Measurements from ENCODE around the gene KCNQ5.

Gene KCNQ5

GRCh38 chr6:73028124-73028766 is 406.4 kb downstream of the KCNQ5 start:
- H3K27me3 ChIP-seq (ENCODE audit: control insufficient read depth in 3 of 3, insufficient read depth in 3 of 3, low read depth in 1 of 3, low read length in 3 of 3): no peaks in the 10 kb centered on the region
- no peak overlapping the region for H3K18ac ChIP-seq (ENCODE audit: low read length)
- no peak overlapping the region for H3K27ac ChIP-seq (replicated peaks; ENCODE audit: low read length)
- no peak overlapping the region for H3K4ac ChIP-seq (ENCODE audit: low read length)
- no peak overlapping the region for H3K23ac ChIP-seq (ENCODE audit: low read depth, low read length, poor library complexity)
- no peaks in the 10 kb centered on the region for H3K36me3 ChIP-seq (replicated peaks in 1 of 2; ENCODE audit: control insufficient read depth in 2 of 2, insufficient read depth in 2 of 2, low read length in 2 of 2)
- H2AK5ac ChIP-seq (ENCODE audit: low read depth, low read length): no peak overlapping the region
- no CpG with 5 or more reads among the region's 8 CpGs for WGBS, 2 donors (ENCODE audit: extremely low coverage in 2 of 2, insufficient read length in 2 of 2, insufficient replicate concordance in 1 of 2)
- no peak overlapping the region for H4K8ac ChIP-seq (ENCODE audit: low read depth, low read length)
- H3K4me2 ChIP-seq (ENCODE audit: insufficient read depth, low read length, poor library complexity, severe bottlenecking): no peak overlapping the region
- H2AFZ ChIP-seq (ENCODE audit: low read length): peak overlapping the region; percentile 25
- H2BK5ac ChIP-seq (ENCODE audit: low read length): no peak overlapping the region
- no peak overlapping the region for H3K9ac ChIP-seq (ENCODE audit: low read depth, low read length, poor library complexity)
- H3K4me1 ChIP-seq (ENCODE audit: control insufficient read depth in 2 of 2, insufficient read depth in 1 of 2, low read depth in 1 of 2, low read length in 2 of 2): peaks cover 0 to 3% of the 10 kb centered on the region in 2 donors
- H3K79me1 ChIP-seq (ENCODE audit: low read depth, low read length): no peaks in the 10 kb centered on the region
- no peak for DNase-seq (ENCODE audit: low spot score)
- H2BK120ac ChIP-seq (ENCODE audit: low read depth, low read length): no peak overlapping the region
- H4K91ac ChIP-seq (ENCODE audit: low read depth, low read length, poor library complexity): no peak overlapping the region
- no peaks in the 10 kb centered on the region for H3K9me3 ChIP-seq (replicated peaks in 1 of 2; ENCODE audit: control insufficient read depth in 2 of 2, insufficient read depth in 1 of 2, low read depth in 1 of 2, low read length in 2 of 2)
- H2BK15ac ChIP-seq (ENCODE audit: low read length): no peak overlapping the region
- no peak overlapping the region for H3K4me3 ChIP-seq (ENCODE audit: low read length in 2 of 2)
- H2BK12ac ChIP-seq (ENCODE audit: low read length): no peak overlapping the region
- H3K14ac ChIP-seq (ENCODE audit: low read length): no peak overlapping the region

- Histone ChIP-seq H2BK15ac (ENCODE audit: low read length) (no peak overlapping the region), H3K18ac (ENCODE audit: low read length) (no peak overlapping the region), H3K4ac (ENCODE audit: low read length) (no peak overlapping the region), H3K9ac (ENCODE audit: low read depth, low read length, poor library complexity) (no peak overlapping the region), H3K36me3 (replicated peaks in 1 of 2; ENCODE audit: control insufficient read depth in 2 of 2, insufficient read depth in 2 of 2, low read length in 2 of 2) (no peaks in the 10 kb centered on the region), H3K4me3 (ENCODE audit: low read length in 2 of 2) (no peak overlapping the region), H3K14ac (ENCODE audit: low read length) (no peak overlapping the region), H3K4me2 (ENCODE audit: insufficient read depth, low read length, poor library complexity, severe bottlenecking) (no peak overlapping the region), H2BK5ac (ENCODE audit: low read length) (no peak overlapping the region), H3K9me3 (replicated peaks in 1 of 2; ENCODE audit: control insufficient read depth in 2 of 2, insufficient read depth in 1 of 2, low read depth in 1 of 2, low read length in 2 of 2) (no peaks in the 10 kb centered on the region), H2AK5ac (ENCODE audit: low read depth, low read length) (no peak overlapping the region), H3K27me3 (ENCODE audit: control insufficient read depth in 3 of 3, insufficient read depth in 3 of 3, low read depth in 1 of 3, low read length in 3 of 3) (no peaks in the 10 kb centered on the region), H3K23ac (ENCODE audit: low read depth, low read length, poor library complexity) (no peak overlapping the region), H4K91ac (ENCODE audit: low read depth, low read length, poor library complexity) (no peak overlapping the region), H2AFZ (ENCODE audit: low read length) (no peak overlapping the region), H3K4me1 (ENCODE audit: control insufficient read depth in 2 of 2, insufficient read depth in 1 of 2, low read depth in 1 of 2, low read length in 2 of 2) (peaks cover 0 to 3% of the 10 kb centered on the region in 2 donors), H4K8ac (ENCODE audit: low read depth, low read length) (no peak overlapping the region), H2BK120ac (ENCODE audit: low read depth, low read length) (no peak overlapping the region), H2BK12ac (ENCODE audit: low read length) (no peak overlapping the region), H3K27ac (replicated peaks; ENCODE audit: low read length) (no peak overlapping the region), H3K79me1 (ENCODE audit: low read depth, low read length) (no peaks in the 10 kb centered on the region)
- DNase-seq (ENCODE audit: low spot score): no peak
- no CpG with 5 or more reads among the region's 2 CpGs for WGBS, 2 donors (ENCODE audit: extremely low coverage in 2 of 2, insufficient read length in 2 of 2, insufficient replicate concordance in 1 of 2)
Observed at GRCh38 chr6:73028893-73029450, 407.1 kb downstream of the KCNQ5 start.

GRCh38 chr6:73030257-73030656 is 408.4 kb downstream of the KCNQ5 start:
- Histone ChIP-seq H3K27ac (replicated peaks; ENCODE audit: low read length) (no peak overlapping the region), H2BK15ac (ENCODE audit: low read length) (no peak overlapping the region), H3K9me3 (replicated peaks in 1 of 2; ENCODE audit: control insufficient read depth in 2 of 2, insufficient read depth in 1 of 2, low read depth in 1 of 2, low read length in 2 of 2) (no peaks in the 10 kb centered on the region), H3K4me1 (ENCODE audit: control insufficient read depth in 2 of 2, insufficient read depth in 1 of 2, low read depth in 1 of 2, low read length in 2 of 2) (peaks cover 0 to 3% of the 10 kb centered on the region in 2 donors), H3K18ac (ENCODE audit: low read length) (no peak overlapping the region), H2BK120ac (ENCODE audit: low read depth, low read length) (no peak overlapping the region), H2AK5ac (ENCODE audit: low read depth, low read length) (no peak overlapping the region), H3K14ac (ENCODE audit: low read length) (no peak overlapping the region), H2BK12ac (ENCODE audit: low read length) (no peak overlapping the region), H2AFZ (ENCODE audit: low read length) (no peak overlapping the region), H2BK5ac (ENCODE audit: low read length) (no peak overlapping the region), H3K4me3 (ENCODE audit: low read length in 2 of 2) (no peak overlapping the region), H3K4me2 (ENCODE audit: insufficient read depth, low read length, poor library complexity, severe bottlenecking) (no peak overlapping the region), H4K91ac (ENCODE audit: low read depth, low read length, poor library complexity) (no peak overlapping the region), H3K79me1 (ENCODE audit: low read depth, low read length) (no peaks in the 10 kb centered on the region), H3K9ac (ENCODE audit: low read depth, low read length, poor library complexity) (no peak overlapping the region), H3K27me3 (ENCODE audit: control insufficient read depth in 3 of 3, insufficient read depth in 3 of 3, low read depth in 1 of 3, low read length in 3 of 3) (no peaks in the 10 kb centered on the region), H3K4ac (ENCODE audit: low read length) (no peak overlapping the region), H3K23ac (ENCODE audit: low read depth, low read length, poor library complexity) (no peak overlapping the region), H3K36me3 (replicated peaks in 1 of 2; ENCODE audit: control insufficient read depth in 2 of 2, insufficient read depth in 2 of 2, low read length in 2 of 2) (no peaks in the 10 kb centered on the region), H4K8ac (ENCODE audit: low read depth, low read length) (no peak overlapping the region)
- DNase-seq (ENCODE audit: low spot score): no peak

GRCh38 chr6:73030791-73031782 is 409.2 kb downstream of the KCNQ5 start:
- no peak overlapping the region for H2BK5ac ChIP-seq (ENCODE audit: low read length)
- H2AK5ac ChIP-seq (ENCODE audit: low read depth, low read length): no peak overlapping the region
- H3K4me3 ChIP-seq (ENCODE audit: low read length in 2 of 2): no peak overlapping the region
- no peak for DNase-seq (ENCODE audit: low spot score)
- H3K9me3 ChIP-seq (replicated peaks in 1 of 2; ENCODE audit: control insufficient read depth in 2 of 2, insufficient read depth in 1 of 2, low read depth in 1 of 2, low read length in 2 of 2): no peaks in the 10 kb centered on the region
- peaks cover 0 to 3% of the 10 kb centered on the region in 2 donors for H3K4me1 ChIP-seq (ENCODE audit: control insufficient read depth in 2 of 2, insufficient read depth in 1 of 2, low read depth in 1 of 2, low read length in 2 of 2)
- no peak overlapping the region for H3K27ac ChIP-seq (replicated peaks; ENCODE audit: low read length)
- no peak overlapping the region for H3K14ac ChIP-seq (ENCODE audit: low read length)
- no peak overlapping the region for H3K23ac ChIP-seq (ENCODE audit: low read depth, low read length, poor library complexity)
- H2AFZ ChIP-seq (ENCODE audit: low read length): no peak overlapping the region
- WGBS, 2 donors (ENCODE audit: extremely low coverage in 2 of 2, insufficient read length in 2 of 2, insufficient replicate concordance in 1 of 2): no CpG with 5 or more reads among the region's 9 CpGs
- H3K79me1 ChIP-seq (ENCODE audit: low read depth, low read length): no peaks in the 10 kb centered on the region
- no peak overlapping the region for H4K8ac ChIP-seq (ENCODE audit: low read depth, low read length)
- no peak overlapping the region for H2BK15ac ChIP-seq (ENCODE audit: low read length)
- no peak overlapping the region for H3K4me2 ChIP-seq (ENCODE audit: insufficient read depth, low read length, poor library complexity, severe bottlenecking)
- no peak overlapping the region for H2BK120ac ChIP-seq (ENCODE audit: low read depth, low read length)
- no peaks in the 10 kb centered on the region for H3K27me3 ChIP-seq (ENCODE audit: control insufficient read depth in 3 of 3, insufficient read depth in 3 of 3, low read depth in 1 of 3, low read length in 3 of 3)
- no peak overlapping the region for H2BK12ac ChIP-seq (ENCODE audit: low read length)
- H3K36me3 ChIP-seq (replicated peaks in 1 of 2; ENCODE audit: control insufficient read depth in 2 of 2, insufficient read depth in 2 of 2, low read length in 2 of 2): no peaks in the 10 kb centered on the region
- H3K4ac ChIP-seq (ENCODE audit: low read length): no peak overlapping the region
- no peak overlapping the region for H3K9ac ChIP-seq (ENCODE audit: low read depth, low read length, poor library complexity)
- no peak overlapping the region for H3K18ac ChIP-seq (ENCODE audit: low read length)
- H4K91ac ChIP-seq (ENCODE audit: low read depth, low read length, poor library complexity): no peak overlapping the region
